H9 (cell line): Measurements from ENCODE around the gene ASXL1. TPM values are rescaled to one million over a fixed set of nuclear protein-coding genes. Genes with fewer than 3 reads are reported as not detected.

Experiments
- DNase-seq: peaks from one replicate; pipeline ENCODE4 v3.0.0-alpha.2; 2017
- H2AFZ ChIP-seq: one replicate; pipeline ENCODE4 v1.6.1; 2013; ENCODE audit warnings: mild to moderate bottlenecking, low read length, control low read depth, moderate library complexity
- H2AK5ac ChIP-seq: 2 replicates; pipeline ENCODE4 v1.6.1; 2013; ENCODE audit warnings: low read length, control low read depth, mixed read lengths; ENCODE audit not compliant: insufficient read length
- H2BK120ac ChIP-seq: one replicate; pipeline ENCODE4 v1.6.1; 2013; ENCODE audit warnings: low read depth, mild to moderate bottlenecking, low read length, control low read depth, inconsistent platforms; ENCODE audit not compliant: poor library complexity, severe bottlenecking
- H2BK12ac ChIP-seq: 2 replicates; pipeline ENCODE4 v1.6.1; 2013; ENCODE audit warnings: low read length, control low read depth, mixed read lengths, low read depth; ENCODE audit not compliant: insufficient read length
- H2BK15ac ChIP-seq: 2 replicates; pipeline ENCODE4 v1.6.1; 2013; ENCODE audit warnings: low read depth, low read length, control low read depth
- H2BK20ac ChIP-seq: one replicate; pipeline ENCODE4 v1.6.1; 2013; ENCODE audit warnings: low read depth, mild to moderate bottlenecking, low read length, control low read depth, inconsistent platforms; ENCODE audit not compliant: poor library complexity, severe bottlenecking
- H2BK5ac ChIP-seq: 2 replicates; pipeline ENCODE4 v1.6.1; 2013; ENCODE audit warnings: low read length, control low read depth, mixed read lengths; ENCODE audit not compliant: insufficient read length
- H3K14ac ChIP-seq: 2 replicates; pipeline ENCODE4 v1.6.1; 2013; ENCODE audit warnings: low read length, control low read depth; ENCODE audit not compliant: insufficient read depth
- H3K18ac ChIP-seq: 2 replicates; pipeline ENCODE4 v1.6.1; 2013; ENCODE audit warnings: low read depth, mild to moderate bottlenecking, mixed read lengths, low read length, control low read depth; ENCODE audit not compliant: insufficient read length
- H3K23ac ChIP-seq: 2 replicates; pipeline ENCODE4 v1.6.1; 2013; ENCODE audit warnings: low read length, control low read depth, mixed read lengths, low read depth; ENCODE audit not compliant: insufficient read length
- H3K23me2 ChIP-seq: 2 replicates; pipeline ENCODE4 v1.6.1; 2013; ENCODE audit warnings: low read depth, mild to moderate bottlenecking, mixed read lengths, low read length, control low read depth; ENCODE audit not compliant: insufficient read length, poor library complexity, severe bottlenecking
- H3K27ac ChIP-seq: 2 replicates; pipeline ENCODE4 v1.5.1; 2013; ENCODE audit warnings: low read length, control low read depth, mixed read lengths, low read depth; ENCODE audit not compliant: insufficient read length
- H3K27me3 ChIP-seq: 2 replicates; pipeline ENCODE4 v1.6.1; 2013; ENCODE audit warnings: low read length, control low read depth, inconsistent platforms; ENCODE audit not compliant: insufficient read depth
- H3K4ac ChIP-seq: 2 replicates; pipeline ENCODE4 v1.6.1; 2013; ENCODE audit warnings: low read depth, mild to moderate bottlenecking, control low read depth, inconsistent platforms, low read length, moderate library complexity
- H3K4me1 ChIP-seq: 2 replicates; pipeline ENCODE4 v1.6.1; 2013; ENCODE audit warnings: low read length, control low read depth, inconsistent platforms; ENCODE audit not compliant: insufficient read depth
- H3K4me2 ChIP-seq: 2 replicates; pipeline ENCODE4 v1.6.1; 2013; ENCODE audit warnings: low read length, control low read depth, mixed read lengths; ENCODE audit not compliant: insufficient read length, insufficient read depth
- H3K56ac ChIP-seq: 2 replicates; pipeline ENCODE4 v1.6.1; 2013; ENCODE audit warnings: low read depth, mild to moderate bottlenecking, mixed read lengths, low read length, control low read depth; ENCODE audit not compliant: insufficient read length
- H3K79me1 ChIP-seq: 2 replicates; pipeline ENCODE4 v1.6.1; 2013; ENCODE audit warnings: low read depth, mild to moderate bottlenecking, moderate library complexity, low read length, control low read depth, inconsistent platforms; ENCODE audit not compliant: insufficient read depth, poor library complexity, severe bottlenecking
- H3K79me2 ChIP-seq: 2 replicates; pipeline ENCODE4 v1.6.1; 2013; ENCODE audit warnings: low read length, control low read depth, inconsistent platforms; ENCODE audit not compliant: insufficient read depth
- H3K9ac ChIP-seq: 2 replicates; pipeline ENCODE4 v1.6.1; 2013; ENCODE audit warnings: low read length, control low read depth, mixed read lengths; ENCODE audit not compliant: insufficient read length; ENCODE audit errors: extremely low read depth
- H3K9me3 ChIP-seq: one replicate; pipeline ENCODE4 v1.6.1; 2013; ENCODE audit warnings: low read depth, low read length, inconsistent platforms; ENCODE audit not compliant: control insufficient read depth
- H3T11ph ChIP-seq: one replicate; pipeline ENCODE4 v1.6.1; 2013; ENCODE audit warnings: mild to moderate bottlenecking, low read length, control low read depth, inconsistent platforms
- H4K20me1 ChIP-seq: one replicate; pipeline ENCODE4 v1.6.1; 2013; ENCODE audit not compliant: control insufficient read depth, insufficient read length, insufficient read depth
- H4K5ac ChIP-seq: 2 replicates; pipeline ENCODE4 v1.6.1; 2013; ENCODE audit warnings: low read depth, mild to moderate bottlenecking, mixed read lengths, low read length, control low read depth; ENCODE audit not compliant: insufficient read length
- H4K8ac ChIP-seq: replicated peaks from 2 replicates; pipeline ENCODE4 v1.6.1; 2013; ENCODE audit warnings: low read length, control low read depth, mixed read lengths, low read depth; ENCODE audit not compliant: insufficient read length
- H4K91ac ChIP-seq: 2 replicates; pipeline ENCODE4 v1.6.1; 2013; ENCODE audit warnings: low read depth, mild to moderate bottlenecking, moderate library complexity, mixed read lengths, low read length, control low read depth; ENCODE audit not compliant: insufficient read length
- H3K27ac Mint-ChIP-seq, 3 experiments: 2 replicates in 2 of 3; 3 replicates in 1 of 3; pipeline ENCODE4 v1.8.0; 2020 to 2021; ENCODE audit warnings: mixed read lengths in 3 of 3, mild to moderate bottlenecking in 1 of 3, moderate library complexity in 1 of 3
- H3K27me3 Mint-ChIP-seq: 2 replicates; pipeline ENCODE4 v1.8.0; 2021; ENCODE audit warnings: low read depth, mild to moderate bottlenecking, moderate library complexity, mixed read lengths
- H3K36me3 Mint-ChIP-seq, 3 experiments: 2 replicates in 2 of 3; 3 replicates in 1 of 3; pipeline ENCODE4 v1.8.0; 2020 to 2021; ENCODE audit warnings: low read depth in 3 of 3, mixed read lengths in 3 of 3; ENCODE audit not compliant: insufficient read depth in 1 of 3
- H3K4me1 Mint-ChIP-seq, 2 experiments: 2 replicates each; pipeline ENCODE4 v1.8.0; 2020; ENCODE audit warnings: mixed read lengths in 2 of 2
- H3K4me3 Mint-ChIP-seq, 2 experiments: 2 replicates in 1 of 2; 3 replicates in 1 of 2; pipeline ENCODE4 v1.8.0; 2020 to 2021; ENCODE audit warnings: mild to moderate bottlenecking in 2 of 2, mixed read lengths in 2 of 2, moderate library complexity in 1 of 2
- H3K9me3 Mint-ChIP-seq, 2 experiments: 2 replicates in 1 of 2; 3 replicates in 1 of 2; pipeline ENCODE4 v1.8.0; 2020; ENCODE audit warnings: mild to moderate bottlenecking in 2 of 2, mixed read lengths in 2 of 2, moderate library complexity in 1 of 2
- WGBS: extraction: QIAGEN DNeasy Blood & Tissue Kit; methylation state at CpG from one replicate; pipeline ENCODE4 v1.1.7; 2013; ENCODE audit warnings: missing lambda C conversion rate, low lambda C conversion rate, mixed read lengths; ENCODE audit not compliant: insufficient read length; ENCODE audit errors: extremely low coverage; 5-methylcytosine and 5-hydroxymethylcytosine counted together
- total RNA-seq: library from RNA; stranded (reverse); gene quantifications from 2 replicates; pipeline ENCODE4 v1.2.1, GENCODE V29; 2021
- TF ChIP-seq, protein P1 (sequence below): fragments of 200-600 bp; sonication (generic); conservative IDR thresholded peaks from 3 replicates; pipeline ENCODE4 v1.8.0; 2021; ENCODE audit warnings: antibody characterized with exemption, mild to moderate bottlenecking

ASXL1 gene
- total RNA-seq, 1 experiment from 2014 or later = 39.5 TPM

DNA sequence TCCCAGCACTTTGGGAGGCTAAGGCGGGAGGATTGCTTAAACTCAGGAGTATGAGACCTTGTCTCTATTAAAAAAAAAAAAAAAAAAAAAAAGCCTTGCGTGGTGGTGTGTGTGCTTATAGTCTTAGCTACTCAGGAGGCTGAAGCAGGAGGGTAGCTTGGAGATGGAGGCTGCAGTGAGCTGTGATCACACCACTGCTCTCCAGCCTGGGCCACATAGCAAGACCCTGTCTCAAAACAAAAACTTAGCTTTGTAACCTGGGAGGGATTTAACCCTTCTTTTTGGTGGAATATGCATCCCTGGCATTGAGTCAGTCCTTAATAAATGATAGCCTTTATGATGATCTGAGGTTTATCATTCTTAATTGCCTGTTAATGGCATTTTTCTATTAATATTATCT, 12.8 kb downstream of the ASXL1 start:
- H3K9ac ChIP-seq = no peak overlapping the region
- H3K79me2 ChIP-seq = no peaks in the 10 kb centered on the region
- no peak overlapping the region for H3K23ac ChIP-seq
- Mint-ChIP-seq H3K4me3 (no peak overlapping the region), H3K36me3 (peaks cover 0 to 10% (median 0%) of the 10 kb centered on the region in 3 experiments; a peak in 1 of 7 replicates), H3K9me3 (no peaks in the 10 kb centered on the region), H3K27me3 (peaks cover 19% of the 10 kb centered on the region), H3K27ac (no peak overlapping the region), H3K4me1 (peaks cover 4 to 11% of the 10 kb centered on the region in 2 experiments; a peak in 3 of 4 replicates)
- H3K23me2 ChIP-seq = no peaks in the 10 kb centered on the region
- H2AFZ ChIP-seq = no peak overlapping the region
- H2BK120ac ChIP-seq = no peak overlapping the region
- TF ChIP-seq, protein P1, sequence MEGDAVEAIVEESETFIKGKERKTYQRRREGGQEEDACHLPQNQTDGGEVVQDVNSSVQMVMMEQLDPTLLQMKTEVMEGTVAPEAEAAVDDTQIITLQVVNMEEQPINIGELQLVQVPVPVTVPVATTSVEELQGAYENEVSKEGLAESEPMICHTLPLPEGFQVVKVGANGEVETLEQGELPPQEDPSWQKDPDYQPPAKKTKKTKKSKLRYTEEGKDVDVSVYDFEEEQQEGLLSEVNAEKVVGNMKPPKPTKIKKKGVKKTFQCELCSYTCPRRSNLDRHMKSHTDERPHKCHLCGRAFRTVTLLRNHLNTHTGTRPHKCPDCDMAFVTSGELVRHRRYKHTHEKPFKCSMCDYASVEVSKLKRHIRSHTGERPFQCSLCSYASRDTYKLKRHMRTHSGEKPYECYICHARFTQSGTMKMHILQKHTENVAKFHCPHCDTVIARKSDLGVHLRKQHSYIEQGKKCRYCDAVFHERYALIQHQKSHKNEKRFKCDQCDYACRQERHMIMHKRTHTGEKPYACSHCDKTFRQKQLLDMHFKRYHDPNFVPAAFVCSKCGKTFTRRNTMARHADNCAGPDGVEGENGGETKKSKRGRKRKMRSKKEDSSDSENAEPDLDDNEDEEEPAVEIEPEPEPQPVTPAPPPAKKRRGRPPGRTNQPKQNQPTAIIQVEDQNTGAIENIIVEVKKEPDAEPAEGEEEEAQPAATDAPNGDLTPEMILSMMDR = no peak
- H3K4me1 ChIP-seq = no peaks in the 10 kb centered on the region
- no peak overlapping the region for H3K27ac ChIP-seq
- H3K79me1 ChIP-seq = no peaks in the 10 kb centered on the region
- DNase-seq = no peak
- no peak overlapping the region for H3K14ac ChIP-seq
- no peak overlapping the region for H3K18ac ChIP-seq
- no peaks in the 10 kb centered on the region for H4K20me1 ChIP-seq
- WGBS = no CpG with 5 or more reads among the region's 2 CpGs
- H3K9me3 ChIP-seq = no peaks in the 10 kb centered on the region
- H2BK20ac ChIP-seq = no peak overlapping the region
- no peak overlapping the region for H4K5ac ChIP-seq
- H2BK12ac ChIP-seq = no peak overlapping the region
- H3K56ac ChIP-seq = no peak overlapping the region
- H3K4me2 ChIP-seq = no peak overlapping the region
- no peak overlapping the region for H2AK5ac ChIP-seq
- H4K91ac ChIP-seq = no peak overlapping the region
- H3T11ph ChIP-seq = no peak overlapping the region
- H2BK5ac ChIP-seq = no peak overlapping the region
- no peaks in the 10 kb centered on the region; the same call in 1 of the 2 replicates for H3K27me3 ChIP-seq
- H3K4ac ChIP-seq = no peak overlapping the region
- H2BK15ac ChIP-seq = no peak overlapping the region
- H4K8ac ChIP-seq = no peak overlapping the region
